Endothelial cell of umbilical vein (primary cell): ENCODE measurements around the gene NUP62.

Experiments
- EZH2 ChIP-seq: IDR thresholded peaks from 2 replicates; pipeline ENCODE4 v1.6.1; 2012; ENCODE audit warnings: borderline replicate concordance, low read depth, mild to moderate bottlenecking, moderate library complexity, low read length, inconsistent platforms; ENCODE audit not compliant: severe bottlenecking
- FOS ChIP-seq: IDR thresholded peaks from 2 replicates; pipeline ENCODE4 v1.6.1; 2011; ENCODE audit warnings: mild to moderate bottlenecking, low read length, moderate library complexity, borderline replicate concordance; ENCODE audit not compliant: insufficient read depth
- MYC ChIP-seq: IDR thresholded peaks from one replicate; pipeline ENCODE4 v1.6.1; 2011; ENCODE audit warnings: mild to moderate bottlenecking, low read depth, low read length
- POLR2A ChIP-seq: IDR thresholded peaks from 2 replicates; pipeline ENCODE4 v1.6.1; 2012; ENCODE audit warnings: low read depth, mild to moderate bottlenecking, control low read depth, low read length
- POLR2AphosphoS5 ChIP-seq: IDR thresholded peaks from 2 replicates; pipeline ENCODE4 v1.6.1; 2012; ENCODE audit warnings: low read depth, mild to moderate bottlenecking, control low read depth, low read length, moderate library complexity; ENCODE audit not compliant: insufficient read depth
- TF ChIP-seq, protein P1 (sequence below), 2 donors: IDR thresholded peaks; 1 replicate in 1 of 2; 2 replicates in 1 of 2; pipeline ENCODE4 v1.5.1; 2011; ENCODE audit warnings: low read length in 2 of 2, mild to moderate bottlenecking in 2 of 2, moderate library complexity in 2 of 2, control low read depth in 1 of 2, inconsistent platforms in 1 of 2, low read depth in 1 of 2; ENCODE audit not compliant: insufficient read depth in 1 of 2; ENCODE audit errors: extremely low read depth in 1 of 2
- TF ChIP-seq, protein P2 (sequence below): IDR thresholded peaks from 2 replicates; pipeline ENCODE4 v1.6.1; 2011; ENCODE audit not compliant: insufficient read depth, insufficient read length

DNA sequence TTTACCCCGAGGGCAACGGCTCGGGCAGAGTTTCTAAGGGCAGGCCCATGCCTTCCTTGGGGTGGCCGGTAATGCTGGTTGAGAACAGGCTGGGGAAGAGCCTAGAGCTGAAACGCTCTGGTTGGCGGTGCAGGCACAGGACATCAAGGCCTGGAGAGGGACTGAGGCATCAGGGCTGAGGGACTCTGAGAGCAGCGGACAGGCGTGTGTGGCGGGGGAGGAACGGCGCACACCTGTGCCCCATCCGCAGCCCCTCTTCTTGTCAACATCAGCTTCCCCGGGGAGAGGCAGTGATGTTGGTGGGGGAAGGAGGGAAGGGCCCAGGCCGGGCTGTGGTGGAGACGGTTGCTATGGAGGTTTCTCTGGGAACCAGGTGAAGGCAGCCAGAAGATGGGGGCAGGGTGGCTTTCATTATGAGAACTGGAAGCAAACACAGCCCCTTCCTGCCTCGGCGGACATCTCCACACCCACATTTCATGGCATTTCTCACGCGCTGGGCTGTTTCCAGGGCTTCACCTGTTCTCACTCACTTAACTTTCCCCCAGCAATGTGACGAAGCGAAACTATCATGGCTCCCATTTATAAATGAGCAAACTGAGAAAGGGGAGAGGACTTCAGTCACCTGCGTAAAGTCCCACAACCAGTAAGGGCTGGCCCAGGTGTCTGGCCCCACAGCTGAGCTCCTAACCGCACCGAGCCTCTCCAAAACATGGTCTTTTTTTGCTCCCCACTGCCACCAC lies 8.5 kb downstream of the NUP62 start:
- TF ChIP-seq, protein P1, sequence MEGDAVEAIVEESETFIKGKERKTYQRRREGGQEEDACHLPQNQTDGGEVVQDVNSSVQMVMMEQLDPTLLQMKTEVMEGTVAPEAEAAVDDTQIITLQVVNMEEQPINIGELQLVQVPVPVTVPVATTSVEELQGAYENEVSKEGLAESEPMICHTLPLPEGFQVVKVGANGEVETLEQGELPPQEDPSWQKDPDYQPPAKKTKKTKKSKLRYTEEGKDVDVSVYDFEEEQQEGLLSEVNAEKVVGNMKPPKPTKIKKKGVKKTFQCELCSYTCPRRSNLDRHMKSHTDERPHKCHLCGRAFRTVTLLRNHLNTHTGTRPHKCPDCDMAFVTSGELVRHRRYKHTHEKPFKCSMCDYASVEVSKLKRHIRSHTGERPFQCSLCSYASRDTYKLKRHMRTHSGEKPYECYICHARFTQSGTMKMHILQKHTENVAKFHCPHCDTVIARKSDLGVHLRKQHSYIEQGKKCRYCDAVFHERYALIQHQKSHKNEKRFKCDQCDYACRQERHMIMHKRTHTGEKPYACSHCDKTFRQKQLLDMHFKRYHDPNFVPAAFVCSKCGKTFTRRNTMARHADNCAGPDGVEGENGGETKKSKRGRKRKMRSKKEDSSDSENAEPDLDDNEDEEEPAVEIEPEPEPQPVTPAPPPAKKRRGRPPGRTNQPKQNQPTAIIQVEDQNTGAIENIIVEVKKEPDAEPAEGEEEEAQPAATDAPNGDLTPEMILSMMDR (IDR thresholded peaks at IDR 0.05; ENCODE audit: extremely low read depth in 1 of 2, insufficient read depth in 1 of 2, low read depth in 1 of 2, low read length in 2 of 2), result no peak
- TF ChIP-seq, protein P2, sequence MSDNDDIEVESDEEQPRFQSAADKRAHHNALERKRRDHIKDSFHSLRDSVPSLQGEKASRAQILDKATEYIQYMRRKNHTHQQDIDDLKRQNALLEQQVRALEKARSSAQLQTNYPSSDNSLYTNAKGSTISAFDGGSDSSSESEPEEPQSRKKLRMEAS, result no peak
- TF ChIP-seq MYC (no peak), FOS (no peak), POLR2AphosphoS5 (no peak), POLR2A (no peak), EZH2 (no peak)
